Psoas muscle (tissue), 8 donors: Measurements from ENCODE around the gene BCKDHB. TPM values are rescaled to one million over a fixed set of nuclear protein-coding genes. Genes with fewer than 3 reads are reported as not detected.
A peak's percentile ranks its signal among the peaks of the same experiment; 100 is the strongest.
"Not testable (repeated sequence)": the region's sequence is repeated elsewhere in the genome, so short reads cannot be mapped to it uniquely, and the experiment has no call there.

Source experiments
- ATAC-seq, 4 donors: fragments of 200-7000 bp; cut with Tn5 transposase; one replicate each; pipeline ENCODE4 v1.9.1; 2020; ENCODE audit warnings: moderate library complexity in 3 of 4, mild to moderate bottlenecking in 2 of 4
- DNase-seq, 2 donors: peaks; one replicate each; pipeline ENCODE4 v3.0.0-alpha.2; 2020
- H3K27ac ChIP-seq: fragments of 200-600 bp; one replicate; pipeline ENCODE4 v1.8.0; 2022
- H3K27me3 ChIP-seq, 3 donors: fragments of 200-600 bp in 1 of 3; one replicate each; pipeline versions ENCODE4 v1.6.1 to v1.8.0; 2013 to 2022; ENCODE audit warnings: low read length in 2 of 3, mild to moderate bottlenecking in 2 of 3, moderate library complexity in 1 of 3; ENCODE audit not compliant: insufficient read depth in 3 of 3
- H3K36me3 ChIP-seq, 2 donors: fragments of 200-600 bp in 1 of 2; one replicate each; pipeline versions ENCODE4 v1.6.1 to v1.8.0; 2013 to 2022; ENCODE audit warnings: low read depth in 1 of 2, mild to moderate bottlenecking in 1 of 2, moderate library complexity in 1 of 2; ENCODE audit not compliant: insufficient read depth in 1 of 2
- H3K4me1 ChIP-seq: fragments of 200-600 bp; one replicate; pipeline ENCODE4 v1.8.0; 2022
- H3K4me3 ChIP-seq: fragments of 200-600 bp; one replicate; pipeline ENCODE4 v1.8.0; 2022; ENCODE audit warnings: mild to moderate bottlenecking
- H3K9me3 ChIP-seq: fragments of 200-600 bp; one replicate; pipeline ENCODE4 v1.8.0; 2022
- CTCF ChIP-seq: fragments of 200-600 bp; IDR thresholded peaks from one replicate; pipeline ENCODE4 v1.8.0; 2022; ENCODE audit warnings: antibody characterized with exemption
- WGBS, 3 donors: extraction: QIAGEN DNeasy Blood & Tissue Kit; methylation state at CpG; one replicate each; pipeline versions ENCODE4 v1.1.6 to v1.1.7; 2013; 5-methylcytosine and 5-hydroxymethylcytosine counted together
- intact Hi-C, 2 donors: fragments of 100-400 bp; cut with DNase I; formaldehyde crosslinking; loops; one replicate each; pipeline versions ENCODE4 v1.11.0 to v1.14.2; 2022
- polyA plus RNA-seq, 3 donors: library from polyadenylated mRNA; stranded (reverse); fragments of 200-250 nt; gene quantifications; one replicate each; pipeline ENCODE4 v1.2.3, GENCODE V29; 2013
- total RNA-seq, 4 donors: library from RNA; stranded (reverse); fragmentation: NEBNext Ultra II Directional in 2 of 4; extraction: Animal tissue kit (Norgen Biotek cat#: 25700) in 2 of 4; gene quantifications; one replicate each; pipeline versions ENCODE4 v1.2.1 to v1.2.4, GENCODE V29; 2021 to 2023
- donor health status: healthy with polysubstance abuse.
- donor health status: DM: no; HTN: no; CAD: no; lungs with moderate emphysema.
- donor health status: Bipolar disorder and iron deficiency.
- donor health status: healthy.
- donor health status: DM: yes; HTN: yes; CAD: no.
- donor health status: DM: no; HTN: no; CAD: no.
- donor health status: DM: no; HTN: no; CAD: no.
- donor health status: DM: yes; HTN: yes; CAD: no.

The BCKDHB gene
- total and polyA plus RNA-seq, 7 donors, result 3.2 to 13.9 (median 6.7) TPM

GRCh38 chr6:80104520-80104919 lies 2.0 kb upstream of the BCKDHB start:
- TF ChIP-seq CTCF, result no peak
- H3K9me3 ChIP-seq, result no peaks in the 10 kb centered on the region
- no peaks in the 10 kb centered on the region for H3K27me3 ChIP-seq
- no peak for ATAC-seq
- H3K4me3 ChIP-seq, result no peak overlapping the region
- intact Hi-C loops, result no loop called here
- DNase-seq, result no peak
- peaks cover 8% of the 10 kb centered on the region for H3K4me1 ChIP-seq
- no peaks in the 10 kb centered on the region for H3K36me3 ChIP-seq
- H3K27ac ChIP-seq, result no peak overlapping the region

GRCh38 chr6:80105972-80106417 lies 476 bp upstream of the BCKDHB start:
- ATAC-seq (peak in 1 of 4 donors; percentile 8), DNase-seq (no peak)
- Histone ChIP-seq H3K4me1 (peaks cover 8% of the 10 kb centered on the region), H3K27ac (peak overlapping the region; percentile 84), H3K36me3 (no peaks in the 10 kb centered on the region), H3K4me3 (peak overlapping the region; percentile 93), H3K9me3 (no peaks in the 10 kb centered on the region), H3K27me3 (no peaks in the 10 kb centered on the region)
- WGBS, 3 donors, result 2 to 4% (median 2%) methylated on average over 6 of the region's 6 CpGs
- no peak for TF ChIP-seq CTCF
- intact Hi-C loops, result no loop called here

GRCh38 chr6:80122576-80122975 lies 16.1 kb downstream of the BCKDHB start:
- H3K27me3 ChIP-seq, ATAC-seq, H3K27ac ChIP-seq, H3K9me3 ChIP-seq, intact Hi-C loops, H3K4me3 ChIP-seq, DNase-seq, H3K36me3 ChIP-seq, H3K4me1 ChIP-seq: not testable (repeated sequence)
- 95 to 100% (median 98%) methylated on average over 3 of the region's 3 CpGs for WGBS, 3 donors

- peaks cover 0 to 19% of the 10 kb centered on the region in 2 donors for H3K36me3 ChIP-seq
- peak in 3 of 4 donors; percentile 32 to 57 (median 56) for ATAC-seq
- TF ChIP-seq CTCF, result no peak
- no peaks in the 10 kb centered on the region for H3K9me3 ChIP-seq
- no peaks in the 10 kb centered on the region for H3K27me3 ChIP-seq
- peaks cover 15% of the 10 kb centered on the region for H3K4me1 ChIP-seq
- no peak overlapping the region for H3K27ac ChIP-seq
- intact Hi-C loops, result no loop called here
- no peak overlapping the region for H3K4me3 ChIP-seq
- 53 to 65% (median 61%) methylated on average over 5 of the region's 5 CpGs for WGBS, 3 donors
- DNase-seq, result no peak
Observed at GRCh38 chr6:80126657-80127345, 20.3 kb downstream of the BCKDHB start.

GRCh38 chr6:80129485-80129884 lies 23.0 kb downstream of the BCKDHB start:
- Histone ChIP-seq H3K4me3 (no peak overlapping the region), H3K27ac (no peak overlapping the region), H3K9me3 (no peaks in the 10 kb centered on the region), H3K4me1 (peaks cover 15% of the 10 kb centered on the region), H3K36me3 (peaks cover 0 to 19% of the 10 kb centered on the region in 2 donors), H3K27me3 (no peaks in the 10 kb centered on the region)
- 91 to 95% (median 91%) methylated on average over 3 of the region's 3 CpGs for WGBS, 3 donors
- no peak for DNase-seq
- ATAC-seq, result no peak
- intact Hi-C loops, result no loop called here
- TF ChIP-seq CTCF, result no peak
